Adrenal gland (tissue), 5 donors: ENCODE results near the gene POPDC2.

ENCODE experiments used
- POLR2A ChIP-seq, 2 donors: fragments of 450-650 bp; IDR thresholded peaks; one replicate each; pipeline ENCODE4 v1.6.1; 2017; ENCODE audit warnings: antibody characterized with exemption in 2 of 2, mild to moderate bottlenecking in 2 of 2, moderate library complexity in 1 of 2
- TF ChIP-seq, protein P1 (sequence below), 6 experiments: fragments of 450-650 bp in 4 of 6; fragments of 200-600 bp in 2 of 6; sonication (generic) in 1 of 6; IDR thresholded peaks; 1 replicate in 5 of 6; 2 replicates in 1 of 6; pipeline versions ENCODE4 v1.5.1 to v1.8.0; 2016 to 2021; ENCODE audit warnings: antibody characterized with exemption in 6 of 6, mild to moderate bottlenecking in 2 of 6, moderate library complexity in 1 of 6
- donor health status: DM: no; HTN: no; CAD: no.

DNA sequence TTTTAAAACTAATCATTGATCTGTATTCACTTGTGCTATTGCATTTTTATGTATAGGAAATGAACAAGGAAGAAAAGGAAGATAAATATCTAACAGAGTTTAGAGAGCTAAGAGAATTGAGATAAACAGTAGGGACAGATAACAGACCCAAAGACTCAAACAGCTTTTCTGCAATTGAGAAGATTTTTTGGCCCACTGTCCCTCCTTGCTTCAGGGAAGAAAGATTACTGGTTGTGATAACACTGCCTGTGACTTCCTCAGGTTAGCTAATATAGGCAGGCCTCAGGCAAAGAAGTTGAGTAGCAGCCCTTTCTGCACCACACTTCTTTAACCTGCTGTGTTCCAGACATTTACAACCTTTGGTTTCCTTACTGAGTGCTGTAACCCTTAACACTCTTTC lies 19.5 kb upstream of the POPDC2 start:
- TF ChIP-seq, protein P1, sequence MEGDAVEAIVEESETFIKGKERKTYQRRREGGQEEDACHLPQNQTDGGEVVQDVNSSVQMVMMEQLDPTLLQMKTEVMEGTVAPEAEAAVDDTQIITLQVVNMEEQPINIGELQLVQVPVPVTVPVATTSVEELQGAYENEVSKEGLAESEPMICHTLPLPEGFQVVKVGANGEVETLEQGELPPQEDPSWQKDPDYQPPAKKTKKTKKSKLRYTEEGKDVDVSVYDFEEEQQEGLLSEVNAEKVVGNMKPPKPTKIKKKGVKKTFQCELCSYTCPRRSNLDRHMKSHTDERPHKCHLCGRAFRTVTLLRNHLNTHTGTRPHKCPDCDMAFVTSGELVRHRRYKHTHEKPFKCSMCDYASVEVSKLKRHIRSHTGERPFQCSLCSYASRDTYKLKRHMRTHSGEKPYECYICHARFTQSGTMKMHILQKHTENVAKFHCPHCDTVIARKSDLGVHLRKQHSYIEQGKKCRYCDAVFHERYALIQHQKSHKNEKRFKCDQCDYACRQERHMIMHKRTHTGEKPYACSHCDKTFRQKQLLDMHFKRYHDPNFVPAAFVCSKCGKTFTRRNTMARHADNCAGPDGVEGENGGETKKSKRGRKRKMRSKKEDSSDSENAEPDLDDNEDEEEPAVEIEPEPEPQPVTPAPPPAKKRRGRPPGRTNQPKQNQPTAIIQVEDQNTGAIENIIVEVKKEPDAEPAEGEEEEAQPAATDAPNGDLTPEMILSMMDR (IDR thresholded peaks at IDR 0.05) = no peak
- TF ChIP-seq POLR2A (IDR thresholded peaks at IDR 0.05) = no peak
